Heart left ventricle (tissue), 13 donors: ENCODE measurements around the gene CUTA.

ENCODE experiments used
- CTCF ChIP-seq, 12 donors: fragments of 200-600 bp; sonication (generic) in 4 of 12; IDR thresholded peaks; one replicate each; pipeline versions ENCODE4 v1.5.0 to v1.8.0; 2018 to 2022; ENCODE audit warnings: antibody characterized with exemption in 12 of 12, mild to moderate bottlenecking in 5 of 12
- POLR2A ChIP-seq, 2 donors: fragments of 450-650 bp; IDR thresholded peaks; one replicate each; pipeline ENCODE4 v1.6.1; 2017; ENCODE audit warnings: antibody characterized with exemption in 2 of 2, mild to moderate bottlenecking in 2 of 2, moderate library complexity in 2 of 2
- donor health status: ischemic (EF 13 %, LVEDD 7.1; RV severe dilation, severe dysfunction).
- donor health status: DM: no; HTN: yes; CAD: no.
- donor health status: DM: no; HTN: no; CAD: no.
- donor health status: ischemic (EF 25% LVEDD 6.9; RV normal size, moderate dysfunction).
- donor health status: ischemic (EF 25% LVEDD 5.7; RV mildly dilated, moderate dysfunction).
- donor health status: ischemic (EF 35%, LVEDD 5.7; RV mildly dilated, moderate dysfunction).
- donor health status: nonischemic (EF 11% LVEDD 7.7; RV severe dilation, severe dysfunction).
- donor health status: DM: yes; HTN: yes; CAD: no.
- donor health status: PGD.
- donor health status: ischemic (EF 29% LVEDD 5.4; RV normal size, mild dysfunction).
- donor health status: nonischemic (EF 23%, LVEDD 6.1; RV moderate dilation, normal function).

GRCh38 chr6:33407132-33407718, 10.7 kb downstream of the CUTA start:
- TF ChIP-seq CTCF (IDR thresholded peaks at IDR 0.05), result peak in 7 of 12 donors; percentile 12 to 46 (median 29)
- no peak for TF ChIP-seq POLR2A (IDR thresholded peaks at IDR 0.05)
